NK-92 (cell line): ENCODE results near the gene NBEA.
"Not testable (repeated sequence)": the region's sequence is repeated elsewhere in the genome, so short reads cannot be mapped to it uniquely, and the experiment has no call there.

Source experiments
- DNase-seq: peaks from one replicate; lab custom pipeline; 2025; ENCODE audit not compliant: unreplicated experiment; lab: John Stamatoyannopoulos, UW

The NBEA gene

GRCh38 chr13:35058585-35058984, 116.5 kb downstream of the NBEA start:
- DNase-seq, result not testable (repeated sequence)

- no peak for DNase-seq
Observed at GRCh38 chr13:35086667-35087066, 144.6 kb downstream of the NBEA start.

- DNase-seq, result no peak
Observed at GRCh38 chr13:35092251-35092650, 150.2 kb downstream of the NBEA start.

- no peak for DNase-seq
Observed at GRCh38 chr13:35092751-35093150, 150.7 kb downstream of the NBEA start.

- DNase-seq, result no peak
Observed at GRCh38 chr13:35093356-35093755, 151.3 kb downstream of the NBEA start.

- DNase-seq, result not testable (repeated sequence)
Observed at GRCh38 chr13:35106771-35107170, 164.7 kb downstream of the NBEA start.

- no peak for DNase-seq
Observed at GRCh38 chr13:35107535-35107934, 165.5 kb downstream of the NBEA start.

- DNase-seq, result not testable (repeated sequence)
Observed at GRCh38 chr13:35113612-35114011, 171.5 kb downstream of the NBEA start.

- no peak for DNase-seq
Observed at GRCh38 chr13:35127466-35127865, 185.4 kb downstream of the NBEA start.

- no peak for DNase-seq
Observed at GRCh38 chr13:35129500-35129899, 187.4 kb downstream of the NBEA start.

- DNase-seq, result no peak
Observed at GRCh38 chr13:35131471-35131870, 189.4 kb downstream of the NBEA start.

GRCh38 chr13:35136585-35136984, 194.5 kb downstream of the NBEA start:
- DNase-seq, result no peak

- DNase-seq, result no peak
Observed at GRCh38 chr13:35139591-35139990, 197.5 kb downstream of the NBEA start.

GRCh38 chr13:35140321-35140720, 198.3 kb downstream of the NBEA start:
- DNase-seq, result no peak

GRCh38 chr13:35140831-35141230, 198.8 kb downstream of the NBEA start:
- no peak for DNase-seq

- DNase-seq, result no peak
Observed at GRCh38 chr13:35143123-35143522, 201.1 kb downstream of the NBEA start.

GRCh38 chr13:35144166-35144890, 202.3 kb downstream of the NBEA start:
- no peak for DNase-seq

GRCh38 chr13:35146686-35147085, 204.6 kb downstream of the NBEA start:
- DNase-seq, result no peak

GRCh38 chr13:35157143-35157755, 215.2 kb downstream of the NBEA start:
- DNase-seq, result no peak

- no peak for DNase-seq
Observed at GRCh38 chr13:35159041-35159440, 217.0 kb downstream of the NBEA start.

- DNase-seq, result no peak
Observed at GRCh38 chr13:35160896-35161295, 218.8 kb downstream of the NBEA start.

GRCh38 chr13:35162420-35162819, 220.3 kb downstream of the NBEA start:
- DNase-seq, result no peak

GRCh38 chr13:35163674-35164073, 221.6 kb downstream of the NBEA start:
- DNase-seq, result no peak
